HEK293 (cell line): ENCODE results near the gene HSPG2.
A peak's percentile ranks its signal among the peaks of the same experiment; 100 is the strongest.

Source experiments
- CTCF ChIA-PET: fragments of 350-600 bp; formaldehyde crosslinking; extraction: SDS; loops from one replicate; lab custom pipeline; 2021; ENCODE audit warnings: antibody characterized with exemption; lab: Yijun Ruan, JAX
- POLR2A ChIA-PET: fragments of 300-600 bp; formaldehyde crosslinking; extraction: SDS; loops from one replicate; lab custom pipeline; 2020; ENCODE audit warnings: antibody characterized with exemption, inconsistent platforms; lab: Yijun Ruan, JAX
- H3K27ac ChIP-seq: fragments of 200-500 bp; sonication (Bioruptor generic); 2 replicates; pipeline ENCODE4 v1.5.1; 2014; ENCODE audit warnings: low read depth, low read length, control low read depth, inconsistent platforms; ENCODE audit errors: extremely low read depth
- H3K36me3 ChIP-seq, 2 experiments: fragments of 200-500 bp in 1 of 2; sonication (Bioruptor generic) in 1 of 2; 1 replicate in 1 of 2; 2 replicates in 1 of 2; pipeline ENCODE4 v1.5.1; 2014 to 2017; ENCODE audit warnings: inconsistent platforms in 2 of 2, low read length in 2 of 2; ENCODE audit not compliant: control insufficient read depth in 2 of 2, insufficient read depth in 1 of 2
- H3K4me1 ChIP-seq: fragments of 200-500 bp; sonication (Bioruptor generic); 2 replicates; pipeline ENCODE4 v1.5.1; 2014; ENCODE audit warnings: mild to moderate bottlenecking, low read length, inconsistent platforms; ENCODE audit not compliant: control insufficient read depth, insufficient read depth
- H3K4me3 ChIP-seq: 2 replicates; pipeline ENCODE4 v1.5.1; 2011; ENCODE audit warnings: low read depth, mild to moderate bottlenecking, control low read depth, low read length, moderate library complexity
- H3K9me3 ChIP-seq: fragments of 200-500 bp; sonication (Bioruptor generic); 2 replicates; pipeline ENCODE4 v1.5.1; 2014; ENCODE audit warnings: low read depth, low read length, inconsistent platforms; ENCODE audit not compliant: control insufficient read depth, insufficient read depth
- EGR2 ChIP-seq: fragments of 450-650 bp; formaldehyde crosslinking; IDR thresholded peaks from 2 replicates; pipeline ENCODE4 v1.5.1; 2016; ENCODE audit warnings: low read depth, missing biosample characterization, missing genetic modification characterization
- GFI1B ChIP-seq: fragments of 450-650 bp; formaldehyde crosslinking; IDR thresholded peaks from 2 replicates; pipeline ENCODE4 v1.5.1; 2016; ENCODE audit warnings: missing biosample characterization, missing genetic modification characterization
- GLIS2 ChIP-seq: fragments of 450-650 bp; formaldehyde crosslinking; IDR thresholded peaks from 2 replicates; pipeline ENCODE4 v1.5.1; 2016; ENCODE audit warnings: missing biosample characterization, missing genetic modification characterization
- KLF17 ChIP-seq: fragments of 450-650 bp; formaldehyde crosslinking; IDR thresholded peaks from 2 replicates; pipeline ENCODE4 v1.5.1; 2016; ENCODE audit warnings: missing biosample characterization, missing genetic modification characterization
- PBX3 ChIP-seq: sonication (generic); formaldehyde crosslinking; IDR thresholded peaks from 2 replicates; pipeline ENCODE4 v1.8.1; 2022; ENCODE audit warnings: mild to moderate bottlenecking, moderate library complexity, missing genetic modification reagents
- TRIM28 ChIP-seq: IDR thresholded peaks from 2 replicates; pipeline ENCODE4 v1.6.1; 2011; ENCODE audit warnings: low read length, control low read depth, borderline replicate concordance
- ZFHX2 ChIP-seq: fragments of 450-650 bp; formaldehyde crosslinking; conservative IDR thresholded peaks from 2 replicates; pipeline ENCODE4 v1.5.1; 2016; ENCODE audit warnings: missing biosample characterization, missing genetic modification characterization
- ZFP41 ChIP-seq: fragments of 450-650 bp; formaldehyde crosslinking; IDR thresholded peaks from 2 replicates; pipeline ENCODE4 v1.5.1; 2016; ENCODE audit warnings: missing biosample characterization, missing genetic modification characterization, borderline replicate concordance
- ZIC2 ChIP-seq: fragments of 450-650 bp; formaldehyde crosslinking; IDR thresholded peaks from 2 replicates; pipeline ENCODE4 v1.5.1; 2016; ENCODE audit warnings: missing biosample characterization, missing genetic modification characterization
- ZNF280C ChIP-seq: fragments of 450-650 bp; formaldehyde crosslinking; IDR thresholded peaks from 2 replicates; pipeline ENCODE4 v1.5.1; 2016; ENCODE audit warnings: missing biosample characterization, missing genetic modification characterization
- ZNF311 ChIP-seq: fragments of 450-650 bp; formaldehyde crosslinking; IDR thresholded peaks from 2 replicates; pipeline ENCODE4 v1.5.1; 2017; ENCODE audit warnings: missing biosample characterization, missing genetic modification characterization, borderline replicate concordance
- ZNF530 ChIP-seq: fragments of 450-650 bp; formaldehyde crosslinking; IDR thresholded peaks from 2 replicates; pipeline ENCODE4 v1.5.1; 2016; ENCODE audit warnings: low read depth, missing biosample characterization, missing genetic modification characterization
- ZNF555 ChIP-seq: fragments of 450-650 bp; formaldehyde crosslinking; conservative IDR thresholded peaks from 2 replicates; pipeline ENCODE4 v1.5.1; 2017; ENCODE audit warnings: missing biosample characterization, mild to moderate bottlenecking, missing genetic modification characterization, inconsistent platforms
- ZNF558 ChIP-seq: fragments of 450-650 bp; formaldehyde crosslinking; IDR thresholded peaks from 2 replicates; pipeline ENCODE4 v1.5.1; 2016; ENCODE audit warnings: missing biosample characterization, missing genetic modification characterization
- ZNF639 ChIP-seq: fragments of 450-650 bp; formaldehyde crosslinking; IDR thresholded peaks from 2 replicates; pipeline ENCODE4 v1.5.1; 2016; ENCODE audit warnings: missing biosample characterization, missing genetic modification characterization
- ZNF658 ChIP-seq: fragments of 450-650 bp; formaldehyde crosslinking; IDR thresholded peaks from 2 replicates; pipeline ENCODE4; 2016; ENCODE audit warnings: missing biosample characterization, missing genetic modification characterization
- ZNF837 ChIP-seq: fragments of 450-650 bp; formaldehyde crosslinking; IDR thresholded peaks from 2 replicates; pipeline ENCODE4 v1.5.1; 2016; ENCODE audit warnings: missing biosample characterization, missing genetic modification characterization

HSPG2 gene

GRCh38 chr1:21857142-21857839 lies 79.8 kb downstream of the HSPG2 start:
- ChIA-PET CTCF (interaction anchor here (1.1 kb wide), 1 partner anchor 9 kb away, joined by 6 read pairs; no protein-coding TSS in a partner anchor), POLR2A (interaction anchor here (1.1 kb wide), 1 partner anchor 9 kb away, joined by 4 read pairs; no protein-coding TSS in a partner anchor)
- no peaks in the 10 kb centered on the region for H3K9me3 ChIP-seq
- TF ChIP-seq ZNF530 (tag by site-specific recombination) (no peak), ZNF555 (tag by site-specific recombination) (no peak), ZNF837 (tag by site-specific recombination) (no peak), ZNF311 (tag by site-specific recombination) (no peak), GLIS2 (tag by site-specific recombination) (no peak), TRIM28 (no peak), ZNF558 (tag by site-specific recombination) (no peak), ZNF658 (tag by site-specific recombination) (no peak)
- H3K4me1 ChIP-seq = no peaks in the 10 kb centered on the region
- no peak overlapping the region for H3K27ac ChIP-seq
- peaks cover 0 to 75% of the 10 kb centered on the region in 2 experiments; a peak in 1 of 3 replicates for H3K36me3 ChIP-seq
- no peak overlapping the region for H3K4me3 ChIP-seq

GRCh38 chr1:21855257-21856096 lies 81.6 kb downstream of the HSPG2 start:
- H3K9me3 ChIP-seq = no peaks in the 10 kb centered on the region
- TF ChIP-seq ZNF639 (tag by site-specific recombination) (no peak), EGR2 (peak; percentile 48; the same call in 1 of the 2 replicates), ZIC2 (tag by site-specific recombination) (peak; percentile 23; the same call in 1 of the 2 replicates), ZNF280C (tag by site-specific recombination) (no peak), KLF17 (tag by site-specific recombination) (peak; percentile 36; the same call in 1 of the 2 replicates), ZFHX2 (tag by site-specific recombination) (peak; percentile 20; the same call in 1 of the 2 replicates)
- TF ChIP-seq, all 188 proteins: peak for 4
- no peak overlapping the region for H3K27ac ChIP-seq
- H3K36me3 ChIP-seq = peaks cover 0 to 72% of the 10 kb centered on the region in 2 experiments; a peak in 1 of 3 replicates
- H3K4me1 ChIP-seq = no peaks in the 10 kb centered on the region
- ChIA-PET POLR2A (no interaction called here), CTCF (interaction anchor here (0.6 to 1.4 kb wide), 2 partner anchors 26 to 68 kb away, joined by 3 to 4 read pairs; no protein-coding TSS in a partner anchor)
- H3K4me3 ChIP-seq = no peak overlapping the region

- Histone ChIP-seq H3K4me3 (no peak overlapping the region), H3K36me3 (peaks cover 0 to 73% of the 10 kb centered on the region in 2 experiments; a peak in 1 of 3 replicates), H3K27ac (no peak overlapping the region), H3K9me3 (no peaks in the 10 kb centered on the region), H3K4me1 (no peaks in the 10 kb centered on the region)
- ChIA-PET POLR2A (no interaction called here), CTCF (no interaction called here)
- TF ChIP-seq ZNF280C (tag by site-specific recombination) = no peak
- TF ChIP-seq ZNF311 (tag by site-specific recombination) = no peak
- no peak for TF ChIP-seq PBX3
- no peak for TF ChIP-seq ZFP41 (tag by site-specific recombination)
- no peak for TF ChIP-seq GFI1B (tag by site-specific recombination)
Observed at GRCh38 chr1:21854751-21855131, 82.4 kb downstream of the HSPG2 start.
